SJSA1 (cell line): Measurements from ENCODE around the gene TBX21. TPM values are rescaled to one million over a fixed set of nuclear protein-coding genes. Genes with fewer than 3 reads are reported as not detected.

Experiments used
- DNase-seq, 2 experiments: peaks; one replicate each; pipeline ENCODE4 v3.0.0-alpha.2; 2015 to 2020; ENCODE audit warnings: low spot score in 2 of 2, low read depth in 1 of 2
- H3K27ac ChIP-seq: fragments of 250-450 bp; sonication (Bioruptor Pico); 2 replicates; pipeline ENCODE4 v1.5.1; 2020; ENCODE audit warnings: mild to moderate bottlenecking, moderate library complexity
- H3K27me3 ChIP-seq: fragments of 250-450 bp; sonication (Bioruptor Pico); replicated peaks from 2 replicates; pipeline ENCODE4 v1.5.1; 2020; ENCODE audit warnings: mild to moderate bottlenecking, moderate library complexity
- H3K36me3 ChIP-seq: fragments of 250-450 bp; sonication (Bioruptor Pico); 2 replicates; pipeline ENCODE4 v1.5.1; 2020; ENCODE audit warnings: mild to moderate bottlenecking
- H3K4me1 ChIP-seq: fragments of 250-450 bp; sonication (Bioruptor Pico); replicated peaks from 2 replicates; pipeline ENCODE4 v1.6.1; 2021; ENCODE audit warnings: mild to moderate bottlenecking
- H3K4me3 ChIP-seq: fragments of 250-450 bp; sonication (Bioruptor Pico); 2 replicates; pipeline ENCODE4 v1.5.1; 2020; ENCODE audit warnings: mild to moderate bottlenecking
- H3K9me3 ChIP-seq: fragments of 250-450 bp; sonication (Bioruptor Pico); replicated peaks from 2 replicates; pipeline ENCODE4 v1.5.1; 2020; ENCODE audit warnings: mild to moderate bottlenecking
- total RNA-seq: library from RNA; depleted of rRNA; stranded (reverse); fragments of >200 nt; shearing (Covaris generic); gene quantifications from 2 replicates; pipeline ENCODE4 v1.2.3, GENCODE V29; 2014

TBX21 gene
- total RNA-seq, 1 experiment from 2014 or later: not detected

DNA sequence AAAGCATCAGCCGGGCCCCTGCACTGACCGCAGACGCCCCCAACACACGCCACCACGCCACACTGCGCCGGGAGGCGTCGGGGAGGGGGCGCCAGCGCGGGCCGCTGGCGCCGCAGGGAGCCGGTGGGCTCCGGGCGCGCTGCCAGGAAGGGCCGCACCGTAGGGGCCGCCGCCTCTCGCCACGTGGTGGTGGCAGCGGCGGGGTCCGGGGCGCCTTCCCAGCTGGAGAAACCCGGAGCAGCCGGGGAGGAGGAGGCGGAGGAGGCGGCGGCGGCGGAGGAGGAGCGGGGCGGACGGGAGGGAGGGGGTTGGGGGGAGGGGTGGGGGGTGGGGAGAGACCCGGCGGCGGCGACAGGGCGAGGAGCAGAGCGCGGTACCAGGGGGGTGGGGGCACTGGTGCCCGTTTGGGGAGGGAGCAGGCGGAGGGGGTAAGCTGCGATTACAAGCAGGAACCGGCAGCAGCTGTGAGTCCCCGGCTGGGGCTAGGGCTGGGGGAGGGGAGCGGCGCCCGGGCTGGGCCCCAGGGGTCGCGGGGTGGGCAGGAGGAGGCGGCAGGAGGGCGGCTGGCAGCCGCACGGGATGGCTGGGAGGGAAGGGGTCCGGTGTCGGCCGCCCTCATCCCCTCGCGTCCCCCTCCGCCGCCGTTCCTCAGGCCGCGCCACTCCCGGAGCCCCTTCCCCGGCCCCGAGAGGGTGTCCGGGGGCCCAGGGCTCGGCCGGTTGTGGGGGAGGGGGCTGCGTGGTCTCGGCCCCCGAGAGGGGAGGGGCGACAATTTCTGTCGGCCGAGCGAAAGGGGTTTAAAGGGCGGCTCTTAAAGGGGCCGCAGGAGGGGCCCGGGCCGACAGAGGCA, 39.1 kb upstream of the TBX21 start, which contains the start of gene TBKBP1:
Gene TBKBP1 (plus strand): TSS at position 431 of the 850 bp plus-strand sequence. CDS start 1,952 bp downstream, outside the sequence.
- Histone ChIP-seq H3K4me3 (peak within 1 kb of the TSS; percentile 60), H3K36me3 (no peaks in the 10 kb centered on the region), H3K27ac (no peak within 1 kb of the TSS), H3K4me1 (peaks cover 12% of the 10 kb centered on the region), H3K9me3 (no peaks in the 10 kb centered on the region), H3K27me3 (no peaks in the 10 kb centered on the region; the same call in 1 of the 2 replicates)
- peak; percentile 33 to 62 for DNase-seq

DNA sequence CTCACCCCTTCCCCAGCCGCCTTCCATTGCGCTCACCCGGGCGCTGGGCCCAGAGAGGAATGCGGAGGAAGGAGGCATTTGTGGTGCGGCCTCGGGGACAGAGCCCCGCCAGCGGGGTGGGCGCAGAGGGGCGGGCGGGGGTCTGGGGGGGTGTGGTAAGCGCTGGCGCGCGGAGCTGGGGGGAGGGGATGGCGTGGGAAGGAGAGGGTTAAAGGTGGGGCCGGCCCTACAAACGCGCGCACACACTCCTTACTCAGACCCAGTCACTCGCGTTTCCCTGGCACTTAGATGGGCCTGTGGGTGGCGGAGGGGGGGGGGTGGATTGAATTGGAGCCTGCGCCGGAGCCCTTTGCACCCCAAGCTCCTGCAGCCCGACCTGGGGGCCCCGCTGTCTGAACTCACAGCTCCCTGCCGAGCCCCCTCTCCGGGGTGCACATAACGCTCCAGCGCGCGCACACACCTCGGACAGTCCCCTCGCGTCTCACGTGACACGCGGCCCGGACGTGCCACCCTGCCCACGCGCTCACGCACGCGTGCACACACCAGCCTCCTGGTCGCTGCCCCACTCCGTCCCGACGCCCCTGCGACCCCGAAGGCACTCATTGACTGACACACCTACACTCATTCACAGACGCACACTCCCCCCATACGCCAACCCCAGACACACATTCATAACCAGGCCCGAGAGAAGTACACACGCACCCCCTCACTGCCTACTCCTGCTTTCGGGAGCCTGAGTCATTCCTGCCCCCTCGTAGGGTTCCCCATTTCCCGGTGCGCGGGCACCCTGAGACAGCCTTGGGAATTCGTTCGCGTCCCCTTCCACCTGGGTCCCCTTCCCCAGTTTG, 38.2 kb upstream of the TBX21 start:
- H3K36me3 ChIP-seq: no peaks in the 10 kb centered on the region
- H3K9me3 ChIP-seq: no peaks in the 10 kb centered on the region
- H3K27me3 ChIP-seq: no peaks in the 10 kb centered on the region; the same call in 1 of the 2 replicates
- H3K4me3 ChIP-seq: peak overlapping the region; percentile 60
- H3K27ac ChIP-seq: no peak overlapping the region
- DNase-seq: peak in 1 of 2 experiments; percentile 54
- H3K4me1 ChIP-seq: peaks cover 12% of the 10 kb centered on the region

DNA sequence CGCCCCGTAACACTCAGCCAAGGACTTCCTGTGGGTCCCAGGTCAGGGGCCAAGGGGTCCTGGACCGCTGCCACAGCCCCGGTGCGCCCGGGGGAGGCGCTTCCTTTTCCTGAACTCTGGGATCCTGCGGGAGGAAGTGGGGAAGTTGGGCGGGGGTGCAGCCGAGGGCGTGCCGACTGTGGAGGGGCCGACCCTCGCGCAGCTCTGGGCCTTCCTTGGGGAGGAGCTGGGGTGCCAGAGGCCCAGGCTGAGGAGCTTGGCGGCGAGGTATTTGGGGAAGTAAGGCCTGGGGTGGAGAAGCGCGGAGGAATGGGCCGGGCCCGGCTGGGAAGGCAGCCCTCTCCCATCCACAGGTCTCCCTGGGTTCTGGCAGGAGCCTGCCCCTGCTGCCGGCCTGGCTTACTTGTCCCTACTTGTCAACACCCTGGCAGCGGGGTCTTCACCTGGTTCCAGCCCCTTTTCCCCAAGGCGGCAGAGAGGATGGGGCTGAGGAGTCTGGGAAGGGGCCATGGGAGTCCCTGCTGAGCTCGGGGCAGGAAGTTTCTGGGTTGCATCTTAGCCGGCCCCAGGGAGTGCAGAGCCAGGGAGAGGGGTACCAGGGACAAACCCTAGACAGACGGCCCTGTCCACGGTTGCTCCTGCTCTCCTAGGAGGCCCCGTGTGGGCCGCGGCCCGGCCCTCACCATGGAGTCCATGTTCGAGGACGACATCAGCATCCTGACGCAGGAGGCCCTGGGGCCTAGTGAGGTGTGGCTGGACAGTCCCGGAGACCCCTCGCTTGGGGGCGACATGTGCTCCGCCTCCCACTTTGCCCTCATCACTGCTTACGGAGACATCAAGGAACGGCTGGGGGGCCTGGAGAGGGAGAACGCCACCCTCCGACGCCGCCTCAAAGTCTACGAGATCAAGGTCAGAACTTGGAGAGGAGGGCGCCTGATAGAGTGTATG, 37.3 kb upstream of the TBX21 start:
- Histone ChIP-seq H3K36me3 (no peaks in the 10 kb centered on the region), H3K9me3 (no peaks in the 10 kb centered on the region), H3K27ac (no peak overlapping the region), H3K4me3 (no peak overlapping the region; the same call in 1 of the 2 replicates), H3K27me3 (no peaks in the 10 kb centered on the region; the same call in 1 of the 2 replicates), H3K4me1 (peaks cover 12% of the 10 kb centered on the region)
- DNase-seq: peak in 1 of 2 experiments; percentile 52

DNA sequence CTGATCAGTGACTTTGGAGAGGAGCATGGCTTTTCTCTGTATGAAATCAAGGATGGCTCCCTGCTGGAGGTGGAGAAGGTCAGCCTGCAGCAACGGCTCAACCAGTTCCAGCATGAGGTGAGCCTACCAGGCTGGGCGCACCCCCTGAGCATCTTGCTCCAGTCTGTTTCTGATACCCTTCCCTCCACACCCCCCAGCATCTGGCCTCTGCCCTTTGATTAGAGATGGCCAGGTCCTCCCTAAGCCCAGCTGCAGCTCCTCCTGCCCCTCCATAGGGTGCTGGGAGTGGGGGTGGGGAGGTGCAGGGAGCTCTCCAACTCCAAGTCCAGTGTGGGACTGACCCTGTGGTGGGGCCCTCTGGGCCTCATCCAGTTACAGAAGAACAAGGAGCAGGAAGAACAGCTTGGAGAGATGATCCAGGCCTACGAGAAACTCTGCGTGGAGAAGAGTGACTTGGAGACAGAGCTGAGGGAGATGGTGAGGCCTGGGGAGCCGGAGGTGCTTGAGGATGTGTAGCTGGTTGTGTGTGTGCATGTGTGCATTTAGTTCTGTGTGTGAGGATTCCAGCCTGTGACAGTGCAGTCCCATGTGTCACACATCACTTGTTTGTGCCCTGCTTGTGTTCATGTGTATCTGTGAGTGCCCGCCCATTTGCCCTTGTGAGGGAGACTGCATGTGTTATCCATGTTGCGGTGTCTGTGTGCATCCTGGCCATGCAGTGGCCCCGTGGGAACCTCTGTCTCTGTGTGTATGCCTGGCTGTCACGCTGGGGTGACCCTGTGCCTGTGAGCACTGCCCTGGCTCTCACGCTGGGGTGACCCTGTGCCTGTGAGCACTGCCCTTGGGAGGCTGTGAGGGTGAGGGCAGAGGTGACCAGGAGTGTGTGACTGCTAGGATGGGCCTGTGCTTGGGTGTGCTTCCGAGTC, 36.1 kb upstream of the TBX21 start:
- H3K27me3 ChIP-seq: no peaks in the 10 kb centered on the region; the same call in 1 of the 2 replicates
- H3K4me1 ChIP-seq: peaks cover 12% of the 10 kb centered on the region
- H3K27ac ChIP-seq: no peak overlapping the region
- no peaks in the 10 kb centered on the region for H3K36me3 ChIP-seq
- no peak overlapping the region for H3K4me3 ChIP-seq
- H3K9me3 ChIP-seq: no peaks in the 10 kb centered on the region
- DNase-seq: no peak

DNA sequence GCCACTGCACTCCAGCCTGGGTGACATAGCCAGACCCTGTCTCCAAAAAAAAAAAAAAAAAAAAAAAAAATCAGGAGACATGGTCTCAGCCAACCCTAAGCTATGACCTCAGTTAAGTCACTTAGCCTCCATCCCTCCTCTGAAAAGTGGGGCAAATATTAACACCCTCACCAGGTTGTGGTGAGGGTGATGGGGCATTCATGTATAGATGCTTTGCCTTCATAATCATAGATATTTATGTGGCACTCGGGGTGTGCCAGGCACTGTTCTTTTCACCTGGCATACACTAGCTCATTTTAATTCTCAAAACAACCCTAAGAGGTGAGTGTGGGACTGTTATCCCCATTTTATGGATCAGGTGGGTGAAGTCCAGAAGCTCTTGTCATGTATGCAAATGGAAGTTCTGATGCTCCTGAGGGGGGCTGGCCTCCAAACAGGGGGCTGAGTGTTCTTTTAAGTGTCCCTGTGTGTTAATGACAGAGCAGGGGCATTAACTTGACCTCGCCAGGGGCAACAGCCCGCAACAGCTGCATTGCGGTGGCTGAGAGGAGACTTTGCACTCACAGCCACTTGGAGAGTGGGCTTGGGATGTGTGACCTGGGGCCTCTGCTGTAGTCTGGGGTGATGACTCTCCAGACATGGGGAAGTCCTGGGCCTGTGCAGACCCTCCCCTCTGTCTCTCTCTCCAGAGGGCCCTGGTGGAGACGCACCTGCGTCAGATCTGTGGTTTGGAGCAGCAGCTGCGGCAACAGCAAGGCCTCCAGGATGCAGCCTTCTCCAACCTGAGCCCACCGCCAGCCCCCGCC, 34.9 kb upstream of the TBX21 start:
- peaks cover 11% of the 10 kb centered on the region for H3K4me1 ChIP-seq
- no peak for DNase-seq
- H3K4me3 ChIP-seq: no peak overlapping the region
- no peak overlapping the region for H3K27ac ChIP-seq
- H3K9me3 ChIP-seq: no peaks in the 10 kb centered on the region
- no peaks in the 10 kb centered on the region for H3K36me3 ChIP-seq
- no peaks in the 10 kb centered on the region for H3K27me3 ChIP-seq

DNA sequence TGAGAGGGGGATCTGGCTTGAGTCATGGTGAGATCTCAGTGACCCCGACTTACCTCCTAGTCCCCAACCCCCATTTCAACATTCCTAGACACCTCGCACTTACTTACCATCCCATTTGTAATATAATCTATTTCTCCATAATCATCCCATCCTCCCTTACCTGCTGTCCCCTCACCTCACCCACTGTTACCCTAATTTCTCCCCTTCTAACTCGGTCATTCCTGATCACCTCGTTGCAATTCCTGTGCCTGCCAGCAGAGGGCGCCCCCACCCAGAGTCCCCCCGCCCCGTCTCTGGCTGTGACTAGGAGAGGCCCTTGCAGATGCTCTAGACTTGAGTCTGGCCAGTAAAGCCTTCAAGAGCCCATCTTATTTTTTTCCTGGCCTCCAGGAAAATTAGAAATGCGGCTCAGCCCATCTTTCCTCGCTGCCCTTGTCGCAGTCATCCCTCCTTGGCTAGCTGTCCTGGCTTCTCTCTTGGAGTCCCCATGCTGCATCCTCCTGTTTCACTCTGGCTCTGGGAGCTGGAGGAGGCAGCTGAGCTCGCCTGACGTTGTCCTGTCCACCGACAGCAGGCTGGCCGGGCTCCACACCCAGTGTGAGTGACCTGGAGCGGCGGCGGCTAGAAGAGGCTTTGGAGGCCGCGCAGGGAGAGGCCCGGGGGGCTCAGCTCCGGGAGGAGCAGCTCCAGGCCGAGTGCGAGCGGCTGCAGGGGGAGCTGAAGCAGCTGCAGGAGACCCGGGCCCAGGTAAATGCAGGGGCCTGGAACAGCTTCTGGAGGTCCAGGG, 34.1 kb upstream of the TBX21 start:
- H3K4me3 ChIP-seq: no peak overlapping the region
- H3K4me1 ChIP-seq: peaks cover 5% of the 10 kb centered on the region
- no peaks in the 10 kb centered on the region for H3K27me3 ChIP-seq
- H3K36me3 ChIP-seq: no peaks in the 10 kb centered on the region
- H3K9me3 ChIP-seq: no peaks in the 10 kb centered on the region
- no peak overlapping the region for H3K27ac ChIP-seq
- DNase-seq: peak; percentile 71 to 74

DNA sequence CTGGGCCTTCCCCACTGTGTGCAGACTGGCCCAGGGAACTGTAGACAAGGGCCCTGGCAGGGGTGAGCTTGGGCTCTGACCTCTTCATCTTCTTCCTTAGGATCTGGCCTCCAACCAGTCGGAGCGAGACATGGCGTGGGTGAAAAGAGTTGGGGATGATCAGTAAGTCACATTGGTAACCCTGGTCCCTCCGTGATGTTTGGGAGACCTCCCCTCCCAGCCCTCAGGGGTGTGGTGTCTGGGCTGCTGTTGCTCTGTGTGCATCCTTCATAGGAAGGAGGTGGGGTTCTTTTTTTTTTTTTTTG, 33.5 kb upstream of the TBX21 start:
- DNase-seq: no peak
- Histone ChIP-seq H3K4me1 (peaks cover 5% of the 10 kb centered on the region), H3K4me3 (no peak overlapping the region), H3K27me3 (no peaks in the 10 kb centered on the region), H3K9me3 (no peaks in the 10 kb centered on the region), H3K27ac (no peak overlapping the region), H3K36me3 (no peaks in the 10 kb centered on the region)

DNA sequence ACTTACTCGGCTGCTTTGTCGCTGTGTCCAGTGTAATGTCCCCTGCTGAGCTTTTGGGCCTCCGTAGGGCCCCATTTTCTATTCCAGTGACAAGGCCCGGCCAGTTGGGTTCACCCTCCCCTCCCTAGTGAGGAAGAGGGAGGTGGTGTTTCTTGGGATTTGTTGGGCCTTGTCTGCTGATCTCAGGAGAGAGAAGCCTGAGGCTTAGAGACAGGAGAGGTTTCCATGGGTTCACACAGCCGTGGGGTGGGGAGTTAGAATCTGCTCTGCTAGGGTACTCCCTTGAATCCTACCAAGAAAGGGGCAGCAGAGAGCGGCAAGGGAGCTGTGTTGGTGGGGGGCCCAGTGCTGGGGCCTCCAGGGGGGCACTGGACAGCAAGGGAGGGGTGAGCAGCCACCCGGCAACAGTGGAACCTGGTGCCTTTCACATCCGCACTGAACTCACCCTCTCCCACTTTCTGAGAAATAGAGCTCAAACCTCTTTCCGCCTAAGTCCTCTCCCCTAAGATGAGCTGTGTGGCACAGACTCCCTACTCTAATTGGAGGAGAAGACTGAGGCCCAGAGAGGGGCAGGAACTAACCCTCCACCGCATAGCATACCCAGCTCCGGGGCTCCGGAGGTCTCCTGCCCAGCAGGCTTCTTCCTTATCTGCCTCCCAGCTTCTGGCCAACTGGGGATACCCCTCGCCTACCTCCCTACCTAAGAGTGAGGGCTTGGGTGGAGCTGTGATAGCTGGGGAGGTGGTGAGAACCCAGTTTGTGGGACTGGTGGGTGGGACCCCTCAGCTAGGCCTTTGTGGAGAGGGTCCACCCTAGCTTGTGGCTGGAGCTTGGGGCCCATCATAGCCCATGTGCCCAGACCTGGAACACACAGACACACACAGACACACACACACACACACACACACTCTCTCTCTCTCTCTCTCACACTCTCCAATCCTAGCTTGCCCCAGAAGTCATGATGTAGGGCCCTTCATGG, 32.3 kb upstream of the TBX21 start:
- no peak for DNase-seq
- H3K27me3 ChIP-seq: no peaks in the 10 kb centered on the region
- H3K9me3 ChIP-seq: no peaks in the 10 kb centered on the region
- H3K36me3 ChIP-seq: no peaks in the 10 kb centered on the region
- no peaks in the 10 kb centered on the region for H3K4me1 ChIP-seq
- H3K27ac ChIP-seq: no peak overlapping the region
- H3K4me3 ChIP-seq: no peak overlapping the region

DNA sequence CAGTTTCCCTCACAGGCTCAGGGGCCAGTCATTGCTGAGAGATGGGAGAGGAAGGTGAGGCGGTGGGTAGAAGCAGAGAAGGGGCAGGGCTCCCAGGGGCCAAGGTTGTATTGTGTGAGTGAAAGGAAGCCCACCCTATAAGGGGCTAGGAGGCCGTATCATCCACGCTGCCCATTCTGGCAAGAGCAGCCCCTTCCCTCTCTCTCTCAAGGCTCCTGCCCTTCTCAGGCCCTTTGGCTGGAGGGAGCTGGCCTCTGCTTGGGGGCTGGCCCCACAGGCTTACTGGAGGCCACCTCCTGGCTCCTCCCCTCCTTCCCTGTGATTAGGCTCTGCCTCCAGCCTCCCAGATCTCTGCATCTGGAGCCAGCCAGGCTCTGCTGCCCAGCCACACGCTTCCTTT, 31.4 kb upstream of the TBX21 start:
- H3K27me3 ChIP-seq: no peaks in the 10 kb centered on the region
- DNase-seq: no peak

DNA sequence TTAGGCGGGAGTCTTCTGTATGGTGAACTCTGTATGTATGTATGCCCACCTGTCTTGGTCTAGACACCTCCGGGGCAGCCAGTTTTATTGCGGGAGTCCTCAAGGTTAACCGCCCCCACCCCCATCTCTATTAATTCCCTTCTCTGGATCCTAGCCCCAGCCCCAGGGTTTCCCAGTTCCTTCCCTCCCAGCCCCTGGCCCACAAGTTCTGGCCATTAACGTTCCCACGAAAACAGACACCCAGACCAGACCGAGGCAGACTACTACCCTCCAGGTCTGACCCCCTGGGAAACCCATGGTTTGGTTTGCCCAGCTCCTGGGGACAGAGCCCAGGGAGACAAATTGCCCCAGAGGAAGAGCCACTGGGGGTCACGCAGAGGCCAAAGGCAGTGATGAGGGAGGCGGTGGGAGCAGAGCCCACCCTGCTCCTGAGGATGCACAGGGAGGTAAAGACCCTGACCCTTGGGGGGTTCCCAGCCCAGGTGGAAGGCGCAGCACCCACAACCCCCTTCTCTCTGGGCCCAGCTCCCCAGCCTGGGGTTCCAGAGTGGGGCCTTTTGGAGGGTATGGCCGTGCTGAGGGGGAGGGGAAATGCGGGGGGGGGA, 30.5 kb upstream of the TBX21 start:
- Histone ChIP-seq H3K27me3 (no peaks in the 10 kb centered on the region), H3K27ac (no peak overlapping the region), H3K9me3 (no peaks in the 10 kb centered on the region), H3K4me1 (no peaks in the 10 kb centered on the region), H3K36me3 (no peaks in the 10 kb centered on the region), H3K4me3 (no peak overlapping the region)
- no peak for DNase-seq

More for the DNA sequence above, 31.4 kb upstream of the TBX21 start:
- no peaks in the 10 kb centered on the region for H3K9me3 ChIP-seq
- no peaks in the 10 kb centered on the region for H3K36me3 ChIP-seq
- H3K27ac ChIP-seq: no peak overlapping the region
- no peak overlapping the region for H3K4me3 ChIP-seq
- H3K4me1 ChIP-seq: no peaks in the 10 kb centered on the region
